ENCODE results near the gene VPS9D1.
A peak's percentile ranks its signal among the peaks of the same experiment; 100 is the strongest.
"Not testable (repeated sequence)": the region's sequence is repeated elsewhere in the genome, so short reads cannot be mapped to it uniquely, and the experiment has no call there.

Gene VPS9D1

GRCh38 chr16:89709716-89710432 is 10.8 kb downstream of the VPS9D1 start:
- DNase-seq (ENCODE audit: insufficient read length, low spot score) (no peak), FAIRE-seq (no peak)
- TF ChIP-seq POLR2A (IDR thresholded peaks at IDR 0.05; ENCODE audit: low read depth, low read length), result no peak

DNA sequence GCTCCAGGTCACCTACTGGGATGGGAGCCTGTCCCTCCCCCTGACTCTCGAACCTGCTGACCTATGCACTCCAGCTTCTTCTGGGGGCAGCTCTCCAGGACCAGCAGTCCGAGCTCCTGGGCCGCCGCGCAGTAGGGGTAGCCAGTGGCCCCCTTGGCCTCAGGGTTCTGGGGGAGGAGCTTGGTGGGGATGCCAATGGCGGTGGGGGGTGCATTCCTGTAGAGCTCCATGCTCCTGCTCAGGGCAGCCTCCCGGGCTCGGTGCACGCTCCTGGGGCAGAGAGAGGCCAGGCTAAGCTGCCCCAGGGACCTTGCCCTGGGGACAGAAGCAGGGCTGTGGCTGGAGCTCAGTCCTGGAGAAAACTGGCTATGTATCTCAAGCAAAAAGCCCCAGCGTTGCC is 11.5 kb downstream of the VPS9D1 start:
- DNase-seq (ENCODE audit: insufficient read length, low spot score), result no peak

GRCh38 chr16:89708481-89708931 is 12.2 kb downstream of the VPS9D1 start:
- FAIRE-seq, result no peak
- TF ChIP-seq POLR2A (IDR thresholded peaks at IDR 0.05; ENCODE audit: low read depth, low read length), result no peak
- DNase-seq (ENCODE audit: insufficient read length, low spot score), result no peak

More for the DNA sequence above, 11.5 kb downstream of the VPS9D1 start:
- FAIRE-seq, result no peak
- no peak for TF ChIP-seq POLR2A (IDR thresholded peaks at IDR 0.05; ENCODE audit: low read depth, low read length)

DNA sequence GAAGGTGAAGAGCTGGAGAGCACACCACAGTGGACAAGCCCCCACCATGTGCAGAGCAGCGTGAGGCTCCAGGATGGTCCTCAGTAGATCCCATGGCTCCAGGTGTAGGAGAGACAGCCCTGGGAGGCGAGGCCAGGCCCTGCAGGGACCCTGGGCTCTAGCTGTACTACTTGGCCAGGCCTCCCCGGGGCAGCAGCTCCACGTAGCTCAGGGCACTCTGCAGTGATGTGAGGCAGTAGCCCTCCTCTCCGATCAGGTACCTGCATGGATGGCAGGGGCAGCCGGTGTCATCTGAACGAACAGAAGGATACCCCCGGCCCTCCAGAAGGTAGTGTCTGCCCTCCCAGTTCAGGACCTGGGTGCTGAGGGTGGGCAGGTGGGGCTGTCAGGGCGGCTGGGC is 13.0 kb downstream of the VPS9D1 start:
- no peak for TF ChIP-seq POLR2A (IDR thresholded peaks at IDR 0.05; ENCODE audit: low read depth, low read length)
- no peak for FAIRE-seq
- no peak for DNase-seq (ENCODE audit: insufficient read length, low spot score)

- TF ChIP-seq POLR2A (IDR thresholded peaks at IDR 0.05; ENCODE audit: low read depth, low read length), result no peak
- FAIRE-seq, result no peak
- no peak for DNase-seq (ENCODE audit: insufficient read length, low spot score)
Measured at GRCh38 chr16:89706518-89707260, 14.0 kb downstream of the VPS9D1 start.

- FAIRE-seq (no peak), DNase-seq (ENCODE audit: insufficient read length, low spot score) (no peak)
- TF ChIP-seq POLR2A (IDR thresholded peaks at IDR 0.05; ENCODE audit: low read depth, low read length), result 0 out of 2 replicates have a peak, but pooled peaks have one; percentile 22
Measured at GRCh38 chr16:89705006-89705405, 15.7 kb downstream of the VPS9D1 start.

DNA sequence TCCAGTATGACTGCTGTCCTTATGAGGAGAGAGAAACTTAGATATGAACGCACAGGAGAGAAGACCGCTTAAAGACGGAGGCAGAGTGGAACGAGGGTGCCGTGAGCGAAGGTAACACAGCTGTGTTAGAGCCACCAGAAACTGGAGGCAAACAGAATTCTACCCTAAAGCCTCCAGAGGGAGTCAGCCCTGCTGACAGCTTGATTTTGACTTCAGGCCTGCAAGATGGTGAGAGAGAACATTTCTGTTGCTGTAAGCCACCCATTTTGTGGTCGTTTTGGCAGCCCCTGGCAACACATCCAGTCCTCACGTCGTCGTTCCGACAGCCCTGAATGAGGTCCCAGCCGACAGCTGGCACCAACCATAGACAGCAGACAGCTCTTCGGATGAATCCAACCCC is 16.4 kb downstream of the VPS9D1 start:
- no peak for TF ChIP-seq POLR2A (IDR thresholded peaks at IDR 0.05; ENCODE audit: low read depth, low read length)
- FAIRE-seq, result no peak
- DNase-seq (ENCODE audit: insufficient read length, low spot score), result no peak

DNA sequence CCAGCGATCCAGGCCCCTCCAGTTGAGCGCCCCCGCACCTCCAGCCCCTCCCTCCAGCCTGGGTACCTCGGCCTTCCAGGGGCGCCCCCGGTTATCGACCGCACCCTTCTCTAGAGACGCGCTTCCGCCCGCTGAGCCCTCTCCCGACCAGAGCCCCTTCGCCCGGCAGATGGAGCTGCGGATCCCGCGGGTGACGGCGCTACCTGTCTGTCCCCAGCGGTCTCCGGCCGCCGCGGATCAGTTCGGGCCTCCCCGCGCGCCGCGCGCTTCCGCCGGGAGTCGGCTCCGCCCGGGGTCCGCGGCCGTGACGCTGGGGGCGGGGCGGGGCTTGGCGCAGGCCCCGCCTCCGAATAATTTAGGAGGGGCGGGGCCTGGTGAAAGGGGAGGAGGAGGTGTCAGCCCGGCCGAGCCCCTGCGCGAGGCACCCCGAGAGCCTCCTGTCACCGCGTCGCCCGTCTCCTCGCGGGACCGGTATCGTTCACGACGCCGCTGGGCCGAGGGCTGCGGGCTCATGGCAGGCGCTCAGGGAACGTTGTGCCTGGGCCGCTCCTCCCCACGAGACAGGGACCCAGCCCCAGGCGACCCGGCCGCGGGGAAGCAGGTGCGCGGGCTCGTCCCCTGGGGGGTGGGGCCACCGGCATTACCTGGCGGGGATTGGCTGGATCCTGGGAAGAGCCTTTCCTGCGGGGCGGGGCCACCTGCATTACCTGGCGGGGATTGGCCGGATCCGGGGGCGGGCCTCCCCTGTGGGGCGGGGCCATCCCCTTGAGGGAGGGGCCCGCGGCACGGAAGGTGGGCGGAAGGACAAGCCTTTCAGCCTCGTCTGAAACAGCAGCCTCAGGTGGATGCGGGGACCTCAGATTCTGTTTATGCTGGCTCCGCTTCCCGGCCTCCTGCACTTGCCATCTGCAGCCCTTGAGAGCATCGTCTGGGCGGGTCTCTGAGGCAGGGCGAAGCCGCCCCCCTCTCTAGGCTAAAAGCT is 19.0 kb downstream of the VPS9D1 start, which contains the start of gene SPATA2L:
TSS of gene SPATA2L (minus strand) at position 281 of the 982 bp plus-strand sequence. CDS start 473 bp downstream, outside the sequence.
- no peak for FAIRE-seq
- peak; percentile 60 for TF ChIP-seq POLR2A (IDR thresholded peaks at IDR 0.05; ENCODE audit: low read depth, low read length)
- peak; percentile 93 for DNase-seq (ENCODE audit: insufficient read length, low spot score)

DNA sequence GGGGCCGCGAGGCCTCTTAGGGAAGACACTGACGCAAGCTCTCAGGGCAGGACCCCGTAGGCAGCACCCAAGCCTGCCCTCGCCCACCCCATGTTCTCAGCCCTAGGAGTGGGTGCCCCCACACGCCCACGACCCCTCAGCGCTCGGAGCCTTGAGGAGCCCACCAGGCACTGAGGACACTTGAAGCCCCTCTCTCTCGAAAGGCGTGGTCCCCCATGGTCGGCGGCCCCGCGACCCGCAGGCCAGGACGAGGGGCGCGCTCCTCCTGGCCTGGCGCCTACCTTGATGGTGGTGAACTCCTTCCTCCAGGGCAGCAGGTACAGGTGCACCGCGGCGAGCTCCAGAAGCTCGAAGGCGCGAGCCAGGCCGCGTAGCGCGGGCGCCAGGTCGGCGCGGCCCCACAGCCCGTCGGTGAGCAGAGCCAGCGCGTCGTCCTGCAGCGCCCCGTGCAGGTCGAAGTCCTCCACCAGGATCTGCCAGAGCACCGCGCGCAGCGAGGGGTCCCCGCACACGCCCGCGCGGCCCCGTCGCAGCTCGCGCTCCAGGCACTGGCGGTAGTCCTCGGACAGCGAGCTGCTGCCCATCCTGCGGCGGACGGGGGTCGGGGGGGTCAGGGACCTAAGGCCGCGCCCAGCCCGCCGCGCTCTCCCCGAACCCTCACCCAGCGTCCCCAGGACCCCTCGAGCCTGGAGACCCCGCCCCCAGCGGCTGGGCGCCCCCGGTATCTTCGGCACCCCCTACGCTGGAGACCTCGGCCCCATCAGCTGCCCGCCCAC is 19.9 kb downstream of the VPS9D1 start:
- DNase-seq (ENCODE audit: insufficient read length, low spot score) (no peak), FAIRE-seq (no peak)
- no peak for TF ChIP-seq POLR2A (IDR thresholded peaks at IDR 0.05; ENCODE audit: low read depth, low read length)

DNA sequence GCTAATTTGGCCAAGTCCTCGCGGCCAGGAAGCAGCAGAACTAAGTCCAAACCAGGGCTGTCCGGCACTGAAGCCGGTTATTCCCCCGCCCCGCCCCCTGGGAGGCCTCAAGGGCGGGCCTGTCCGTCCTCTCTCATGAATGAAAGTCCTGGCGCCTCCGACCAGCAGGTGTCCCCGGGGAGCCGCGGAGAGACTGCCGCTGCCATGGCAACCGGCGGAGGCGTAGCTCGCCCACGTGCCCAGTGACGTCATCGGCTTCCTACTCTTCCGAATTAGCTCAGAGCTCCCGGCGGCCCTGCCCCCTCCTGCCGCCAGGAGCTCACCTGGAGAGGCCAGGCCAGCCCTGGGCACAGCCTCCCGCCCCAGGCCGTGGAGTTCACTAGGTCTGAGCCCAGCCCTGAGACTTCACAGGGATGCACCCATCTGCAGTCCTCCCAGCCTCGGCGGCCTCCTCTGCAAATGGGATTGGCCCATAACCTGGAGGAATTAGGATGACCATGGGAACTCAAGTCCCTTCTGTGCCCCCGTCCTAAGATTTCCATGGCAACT is 20.5 kb downstream of the VPS9D1 start:
- TF ChIP-seq POLR2A (IDR thresholded peaks at IDR 0.05; ENCODE audit: low read depth, low read length), result 0 out of 2 replicates have a peak, but pooled peaks have one; percentile 5
- FAIRE-seq (no peak), DNase-seq (ENCODE audit: insufficient read length, low spot score) (peak; percentile 96)

DNA sequence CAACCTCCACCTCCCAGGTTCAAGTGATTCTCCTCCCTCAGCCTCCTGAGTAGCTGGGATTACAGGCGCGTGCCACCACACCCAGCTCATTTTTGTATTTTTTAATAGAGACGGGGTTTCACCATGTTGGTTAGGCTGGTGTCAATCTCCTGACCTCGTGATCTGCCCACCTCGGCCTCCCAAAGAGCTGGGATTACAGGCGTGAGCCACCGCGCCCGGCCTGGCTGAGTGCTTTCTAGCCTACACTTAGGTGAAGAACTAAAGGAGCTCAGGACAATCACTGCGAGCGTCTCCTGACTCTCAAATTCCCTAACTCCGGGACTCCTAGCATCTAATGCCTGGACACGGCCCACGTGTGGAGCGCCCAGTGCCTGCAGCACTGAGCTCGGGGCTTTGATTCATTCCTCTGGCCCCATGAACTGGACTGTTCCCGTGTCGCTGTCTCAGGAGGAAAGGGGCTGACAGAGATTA is 21.0 kb downstream of the VPS9D1 start:
- DNase-seq (ENCODE audit: insufficient read length, low spot score); FAIRE-seq: not testable (repeated sequence)

DNA sequence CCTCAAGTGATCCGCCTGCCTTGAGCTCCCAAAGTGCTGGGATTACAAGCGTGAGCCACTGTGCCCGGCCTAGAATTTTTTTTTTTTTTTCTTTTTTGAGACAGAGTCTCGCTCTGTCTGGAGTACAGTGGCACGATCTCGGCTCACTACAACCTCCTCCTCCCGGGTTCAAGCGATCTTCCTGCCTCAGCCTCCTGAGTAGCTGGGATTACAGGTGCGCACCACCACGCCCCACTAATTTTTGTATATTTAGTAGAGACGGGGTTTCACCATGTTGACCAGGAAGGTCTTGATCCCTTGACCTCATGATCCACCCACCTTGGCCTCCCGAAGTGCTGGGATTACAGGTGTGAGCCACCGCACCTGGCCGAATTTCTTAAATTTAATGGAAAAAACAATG is 22.0 kb downstream of the VPS9D1 start:
- not testable (repeated sequence) for DNase-seq (ENCODE audit: insufficient read length, low spot score); FAIRE-seq

All from H54 (cell line).